Tongue (tissue), 2 donors: ENCODE data around the gene RNF208. TPM values are rescaled to one million over a fixed set of nuclear protein-coding genes. Genes with fewer than 3 reads are reported as not detected.
A peak's percentile ranks its signal among the peaks of the same experiment; 100 is the strongest.
"Not testable (repeated sequence)": the region's sequence is repeated elsewhere in the genome, so short reads cannot be mapped to it uniquely, and the experiment has no call there.

Source experiments
- DNase-seq: peaks from one replicate; pipeline ENCODE4 v3.0.0-alpha.2; 2015
- total RNA-seq: library from RNA; depleted of rRNA; stranded (reverse); fragments of >200 nt; gene quantifications from one replicate; pipeline ENCODE4 v1.2.3, GENCODE V29; 2014

Gene RNF208
- total RNA-seq, 1 donor from 2014 or later = not detected

DNA sequence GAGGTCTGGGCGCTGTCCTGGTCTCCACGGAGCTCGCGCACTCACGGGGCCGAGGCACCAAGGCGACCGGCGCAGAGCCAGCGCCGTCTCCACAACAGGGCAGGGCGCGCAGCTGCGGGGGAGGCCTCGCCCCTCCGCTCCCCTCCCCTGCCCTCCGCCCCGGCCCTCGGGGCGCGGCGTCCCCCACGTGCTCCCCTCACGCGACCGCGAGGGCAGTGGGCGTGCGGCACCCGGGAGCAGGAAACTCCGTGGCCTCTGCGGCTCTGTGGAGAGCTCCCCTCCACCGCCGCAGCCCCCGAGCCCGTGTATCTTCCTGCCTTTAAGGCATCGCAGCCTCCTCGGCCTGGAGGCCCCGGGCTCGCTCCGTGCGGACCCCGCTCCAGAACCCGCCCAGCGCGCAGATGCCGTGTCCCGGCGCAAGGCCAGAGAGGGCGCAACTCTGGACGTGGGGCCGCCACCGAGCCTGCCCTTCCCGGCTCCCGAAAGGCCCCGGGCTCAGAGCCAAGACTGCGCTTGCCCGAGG, 18.3 kb upstream of the RNF208 start:
- DNase-seq = peak; percentile 90

DNA sequence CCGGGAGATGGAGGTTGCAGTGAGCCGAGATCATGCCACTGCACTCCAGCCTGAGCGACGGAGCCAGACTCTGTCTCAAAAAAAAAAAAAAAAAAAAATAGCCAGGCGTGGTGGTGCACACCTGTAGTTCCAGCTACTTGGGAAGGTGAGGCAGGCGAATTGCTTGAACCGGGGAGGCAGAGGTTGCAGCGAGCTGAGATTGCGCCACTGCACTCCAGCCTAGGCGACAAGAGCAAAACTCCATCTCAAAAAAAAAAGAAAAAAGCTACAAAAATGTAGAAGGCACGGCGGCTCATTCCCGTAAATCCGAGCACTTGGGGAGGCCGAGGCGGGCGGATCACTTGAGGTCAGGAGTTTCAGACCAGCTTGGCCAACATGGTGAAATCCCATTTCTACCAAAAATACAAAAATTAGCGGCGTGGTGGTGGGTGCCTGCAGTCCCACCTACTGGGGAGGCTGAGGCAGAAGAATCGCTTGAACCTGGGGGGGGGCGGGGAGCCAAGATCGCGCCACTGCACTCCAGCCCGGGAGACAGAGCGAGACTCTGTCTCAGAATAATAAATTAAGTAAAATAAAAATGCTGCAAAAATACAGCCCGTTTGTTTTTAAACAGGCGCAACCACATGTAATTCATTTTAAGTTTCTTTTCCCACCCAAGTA, 17.6 kb upstream of the RNF208 start:
- not testable (repeated sequence) for DNase-seq

DNA sequence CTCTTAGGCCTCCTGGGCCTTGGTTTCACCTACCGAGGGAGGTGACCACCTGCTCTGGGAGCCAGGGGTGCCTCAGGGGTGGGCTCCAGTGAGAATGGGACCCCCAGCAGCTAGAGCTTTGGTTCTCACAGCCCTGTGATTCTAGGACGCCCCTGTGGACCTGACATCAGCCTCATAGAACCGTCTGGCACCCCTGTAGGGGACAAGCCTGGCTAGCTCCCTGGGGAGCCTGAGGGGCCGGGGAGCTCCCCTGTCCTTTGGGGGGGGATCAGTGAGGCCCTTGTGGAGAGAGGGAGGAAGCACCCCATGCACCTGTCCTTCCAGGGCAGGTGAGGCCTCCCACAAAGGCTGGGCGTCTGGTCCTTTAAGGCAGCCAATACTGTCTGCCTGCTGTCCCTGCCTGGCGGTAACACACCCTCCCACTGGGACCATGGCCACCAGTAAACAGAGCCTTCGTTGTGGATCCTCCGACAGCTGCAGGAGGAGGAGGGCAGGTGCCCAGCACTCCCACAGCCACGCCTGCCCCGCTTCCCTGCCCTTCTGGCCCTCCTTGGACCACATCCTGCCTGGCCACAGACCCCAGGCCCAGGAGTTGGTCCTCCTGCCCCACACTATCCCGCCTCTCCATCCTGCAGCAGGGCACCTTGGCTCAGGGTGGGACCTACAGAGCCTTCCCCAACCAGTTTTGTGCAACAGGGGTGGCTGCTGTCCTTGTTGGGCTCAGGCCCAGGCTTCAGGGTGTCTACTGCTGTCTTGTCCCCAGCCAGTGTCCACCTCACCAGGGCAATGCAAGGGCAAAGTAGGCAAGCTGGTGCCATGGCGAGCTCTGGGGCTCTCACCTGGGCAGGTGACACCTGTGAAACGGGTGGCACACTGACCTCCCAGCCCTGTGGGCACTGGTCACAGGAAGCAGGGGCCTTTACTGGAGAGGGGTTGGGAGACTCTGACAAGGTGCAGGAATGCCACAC, 16.0 kb upstream of the RNF208 start:
- peak; percentile 84 for DNase-seq

DNA sequence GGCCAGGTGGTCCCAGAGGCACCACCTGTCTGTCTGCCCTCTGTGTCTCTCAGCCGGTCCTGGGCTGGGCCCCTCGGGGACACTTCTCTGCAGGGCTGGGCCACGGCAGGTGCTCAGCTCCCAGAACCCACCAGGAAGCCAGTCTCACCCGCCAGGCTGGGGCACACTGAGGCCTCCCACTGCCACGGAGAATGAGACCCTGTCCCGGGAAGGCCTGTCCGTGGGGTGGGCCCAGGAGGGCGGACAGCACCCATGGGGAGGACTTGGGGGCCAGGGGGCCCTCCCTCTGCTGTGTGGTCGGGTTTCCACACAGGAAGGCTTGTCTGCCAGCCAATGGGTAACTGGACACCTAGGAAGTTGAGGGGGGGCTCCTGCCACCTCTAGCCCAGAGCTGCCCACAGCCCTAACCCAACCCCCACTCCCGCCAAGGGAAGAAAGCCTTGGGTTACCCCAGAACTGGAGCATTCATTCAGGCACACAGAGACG, 14.9 kb upstream of the RNF208 start:
- DNase-seq = no peak

DNA sequence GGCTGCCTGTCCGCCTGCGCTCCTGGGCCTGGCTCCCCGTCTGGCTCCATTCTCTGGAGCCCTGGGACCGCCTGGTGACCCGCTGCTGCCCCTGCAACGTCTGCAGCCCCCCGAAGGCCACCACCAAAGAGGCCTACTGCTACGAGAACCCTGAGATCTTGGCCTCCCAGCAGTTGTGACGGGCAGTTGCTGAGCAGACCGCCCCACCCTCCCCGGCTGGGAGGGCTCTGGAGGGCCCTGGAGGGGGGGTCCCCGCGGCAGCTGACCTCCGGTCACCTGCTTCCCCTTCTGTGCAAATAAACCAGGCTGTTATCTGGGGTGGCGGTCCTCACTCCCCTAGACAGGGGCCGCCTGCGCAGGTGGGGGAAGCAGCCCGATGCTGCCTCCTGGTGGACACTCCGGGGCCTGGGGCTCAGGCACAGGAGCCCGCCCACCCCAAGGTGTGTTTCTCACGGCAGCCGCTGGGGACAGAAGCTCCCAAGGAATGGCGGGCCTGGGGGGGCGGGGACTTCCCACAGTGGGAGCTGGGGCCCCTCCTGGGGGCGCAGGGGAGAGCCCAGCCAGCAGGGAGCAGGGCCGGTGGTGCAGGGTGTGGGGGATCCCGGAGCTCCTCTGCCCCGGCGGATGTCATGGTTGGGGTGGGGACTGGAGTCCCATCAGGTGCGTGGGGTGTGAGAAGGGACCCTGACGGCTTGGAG, 14.3 kb upstream of the RNF208 start:
- DNase-seq = peak; percentile 93

DNA sequence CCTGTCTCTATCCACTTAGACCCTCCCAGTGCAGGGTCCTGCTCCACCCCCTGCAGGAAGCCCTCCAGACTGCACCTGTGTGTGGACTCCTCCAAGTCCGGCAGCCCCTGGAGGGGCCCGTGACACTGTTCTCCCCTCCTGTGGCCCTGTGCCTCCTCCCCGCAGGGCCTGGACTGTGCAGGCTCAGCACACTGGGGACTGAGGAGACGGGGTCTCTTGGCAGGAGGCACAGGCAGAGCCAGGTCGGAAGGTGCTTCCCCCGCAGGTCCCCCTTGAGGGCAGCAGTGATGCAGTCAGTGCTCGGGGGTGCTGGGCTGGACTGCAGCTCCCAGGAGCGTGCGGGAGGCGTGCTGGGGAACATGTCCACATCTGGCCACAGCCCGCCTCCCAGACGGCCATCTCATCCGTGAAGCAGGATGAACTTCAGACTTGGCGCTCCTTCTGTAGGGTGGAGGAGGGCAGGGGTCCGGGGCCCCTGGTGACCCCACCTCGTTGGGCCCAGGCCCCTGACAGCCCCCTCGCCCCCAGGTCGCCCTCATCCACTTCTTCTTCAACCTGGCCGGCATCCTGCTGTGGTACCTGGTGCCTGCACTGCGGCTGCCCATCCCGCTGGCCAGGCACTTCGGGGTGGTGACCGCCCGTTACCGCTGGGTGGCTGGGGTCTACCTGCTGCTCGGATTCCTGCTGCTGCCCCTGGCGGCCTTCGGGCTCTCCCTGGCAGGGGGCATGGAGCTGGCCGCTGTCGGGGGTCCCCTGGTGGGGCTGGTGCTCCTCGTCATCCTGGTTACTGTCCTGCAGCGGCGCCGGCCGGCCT, 13.6 kb upstream of the RNF208 start:
- DNase-seq = no peak

DNA sequence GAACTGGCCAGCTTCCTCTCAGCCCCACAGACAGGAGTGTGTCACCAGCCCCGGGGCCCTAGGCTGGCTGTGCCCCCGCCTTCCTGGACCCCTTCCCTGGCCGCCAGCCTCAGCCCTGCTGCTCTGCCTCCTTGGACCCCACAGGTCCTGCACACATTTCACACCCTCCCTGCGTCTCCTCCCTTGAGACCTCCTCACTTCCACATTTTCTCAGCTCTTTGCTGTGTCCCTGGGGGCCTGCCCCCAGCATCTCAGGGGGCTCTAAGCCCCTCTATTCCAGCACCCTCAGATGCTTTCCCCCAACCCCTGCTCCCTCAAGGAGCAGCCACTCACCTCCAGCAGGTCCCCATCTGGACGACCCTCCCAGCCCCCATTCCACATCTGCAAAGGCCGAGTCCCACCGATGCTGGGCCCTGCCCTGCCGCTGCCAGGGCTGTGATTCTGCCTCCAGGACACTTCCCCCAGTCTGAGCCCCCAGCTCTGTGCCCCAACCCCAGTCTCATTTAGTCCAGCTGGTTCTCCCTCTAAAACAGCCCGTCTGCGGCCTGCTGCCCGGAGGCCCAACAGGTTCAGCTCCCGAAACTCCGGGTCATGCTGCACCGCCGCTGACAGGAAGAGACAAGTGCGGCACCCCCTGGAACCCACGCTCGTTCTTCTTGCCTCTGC, 12.9 kb upstream of the RNF208 start:
- DNase-seq = no peak

DNA sequence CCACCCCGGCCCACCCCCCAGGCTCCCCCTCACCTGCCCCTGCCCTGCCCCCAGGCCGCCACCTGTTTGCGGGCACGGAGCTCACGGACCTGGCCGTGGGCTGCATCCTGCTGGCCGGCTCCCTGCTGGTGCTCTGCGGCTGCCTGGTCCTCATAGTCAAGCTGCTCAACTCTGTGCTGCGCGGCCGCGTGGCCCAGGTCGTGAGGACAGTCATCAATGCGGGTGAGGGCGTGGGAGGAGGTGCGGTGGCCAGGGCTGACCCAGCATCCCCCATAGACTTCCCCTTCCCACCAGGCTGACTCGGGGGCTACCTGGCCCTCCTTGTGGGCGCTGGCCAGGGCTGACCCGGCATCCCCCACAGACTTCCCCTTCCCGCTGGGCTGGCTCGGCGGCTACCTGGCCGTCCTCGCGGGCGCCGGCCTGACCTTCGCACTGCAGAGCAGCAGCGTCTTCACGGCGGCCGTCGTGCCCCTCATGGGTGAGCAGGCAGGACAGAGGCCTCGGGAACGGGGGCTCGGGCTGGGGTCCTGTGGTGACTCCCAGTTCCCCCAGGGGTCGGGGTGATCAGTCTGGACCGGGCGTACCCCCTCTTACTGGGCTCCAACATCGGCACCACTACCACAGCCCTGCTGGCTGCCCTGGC, 12.1 kb upstream of the RNF208 start:
- no peak for DNase-seq

DNA sequence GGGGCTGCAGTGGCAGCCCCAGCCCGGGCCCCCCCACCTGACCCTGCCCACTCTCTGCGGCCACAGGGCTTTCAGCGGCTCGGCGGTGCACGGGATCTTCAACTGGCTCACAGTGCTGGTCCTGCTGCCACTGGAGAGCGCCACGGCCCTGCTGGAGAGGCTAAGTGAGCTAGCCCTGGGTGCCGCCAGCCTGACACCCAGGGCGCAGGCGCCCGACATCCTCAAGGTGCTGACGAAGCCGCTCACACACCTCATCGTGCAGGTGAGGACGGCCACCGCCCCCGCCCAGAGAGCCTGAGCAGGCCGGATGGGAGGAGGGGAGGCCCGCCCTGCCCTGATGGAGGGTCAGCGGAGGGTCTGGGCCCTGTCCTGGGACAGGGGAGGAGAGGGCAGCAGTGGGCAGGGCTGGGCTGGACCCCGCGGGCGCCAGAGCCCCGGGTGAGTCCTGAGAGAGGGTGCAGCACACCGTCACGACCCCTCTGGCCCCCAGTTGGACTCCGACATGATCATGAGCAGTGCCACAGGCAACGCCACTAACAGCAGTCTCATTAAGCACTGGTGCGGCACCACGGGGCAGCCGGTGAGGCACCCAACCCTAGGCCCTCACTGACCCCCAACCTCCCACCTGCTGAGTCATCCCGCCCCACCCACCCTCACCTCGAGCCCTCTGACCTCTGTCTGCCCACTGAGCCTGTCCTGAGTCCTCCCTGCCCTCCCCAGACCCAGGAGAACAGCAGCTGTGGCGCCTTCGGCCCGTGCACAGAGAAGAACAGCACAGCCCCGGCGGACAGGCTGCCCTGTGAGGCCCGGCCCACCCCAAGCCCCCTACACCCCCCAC, 11.3 kb upstream of the RNF208 start:
- DNase-seq = no peak

DNA sequence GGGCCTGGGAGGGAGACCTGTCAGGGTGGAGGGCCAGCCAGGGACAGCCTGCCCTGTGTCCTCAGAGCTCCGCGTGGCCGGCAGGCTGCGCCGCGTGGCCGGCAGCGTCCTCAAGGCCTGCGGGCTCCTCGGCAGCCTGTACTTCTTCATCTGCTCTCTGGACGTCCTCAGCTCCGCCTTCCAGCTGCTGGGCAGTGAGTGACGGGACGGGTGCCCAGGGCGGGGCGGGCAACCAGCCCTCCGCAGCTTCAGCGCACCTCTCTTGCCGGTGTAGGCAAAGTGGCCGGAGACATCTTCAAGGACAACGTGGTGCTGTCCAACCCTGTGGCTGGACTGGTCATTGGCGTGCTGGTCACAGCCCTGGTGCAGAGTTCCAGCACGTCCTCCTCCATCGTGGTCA, 10.5 kb upstream of the RNF208 start:
- DNase-seq = no peak

DNA sequence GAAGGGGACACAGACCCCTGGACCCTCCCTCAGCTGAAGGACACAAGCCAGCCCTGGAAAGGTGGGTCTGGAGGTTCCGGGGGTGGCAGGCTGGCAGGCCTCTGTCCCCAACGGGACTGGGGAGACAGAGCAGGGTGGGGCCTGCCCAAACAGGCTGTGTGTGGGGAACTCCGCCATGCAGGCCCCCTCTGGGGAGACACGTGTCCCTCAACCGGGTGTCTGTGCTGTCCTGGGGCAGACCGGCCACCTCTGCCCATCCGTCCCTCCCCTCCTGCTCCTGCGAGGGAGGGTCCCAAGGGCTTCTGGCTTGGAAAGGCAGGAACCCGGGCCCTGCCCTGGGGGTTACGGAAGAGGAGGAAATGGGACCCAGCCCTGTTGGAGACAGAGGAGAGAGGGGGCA, 10.1 kb upstream of the RNF208 start:
- DNase-seq = no peak

DNA sequence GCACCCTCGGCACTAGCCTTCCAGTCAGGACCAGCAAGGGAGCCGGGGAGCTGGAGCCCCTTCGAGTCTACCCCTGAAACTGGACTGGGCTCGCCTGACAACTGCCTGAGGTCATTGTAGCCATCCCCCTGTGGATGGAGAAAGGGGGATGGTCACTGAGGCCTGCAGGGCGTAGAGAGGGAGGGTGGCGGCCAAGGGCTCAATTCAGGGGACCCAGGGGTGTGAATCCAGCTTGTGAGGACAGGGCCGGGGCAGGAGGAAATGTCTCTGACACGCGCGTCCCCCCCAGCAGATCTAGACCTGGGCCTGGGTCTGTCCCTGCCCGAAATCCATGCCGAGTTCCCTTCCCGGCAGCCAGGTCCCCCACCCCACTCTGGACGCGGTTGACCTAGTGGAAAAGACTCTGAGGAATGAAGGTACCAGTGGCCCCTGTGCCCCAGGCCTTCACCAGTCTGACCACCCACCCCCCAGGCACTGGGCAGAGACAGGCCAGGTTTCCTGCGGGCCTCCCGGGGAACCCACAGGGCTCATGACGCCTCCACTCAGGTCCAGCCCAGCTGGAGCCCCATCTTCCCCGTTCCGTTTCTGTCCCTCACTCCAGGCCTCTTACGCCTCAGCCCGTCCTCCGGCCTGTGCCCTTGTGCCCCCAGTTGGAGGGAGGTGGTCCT, 9.5 kb upstream of the RNF208 start:
- DNase-seq = no peak

DNA sequence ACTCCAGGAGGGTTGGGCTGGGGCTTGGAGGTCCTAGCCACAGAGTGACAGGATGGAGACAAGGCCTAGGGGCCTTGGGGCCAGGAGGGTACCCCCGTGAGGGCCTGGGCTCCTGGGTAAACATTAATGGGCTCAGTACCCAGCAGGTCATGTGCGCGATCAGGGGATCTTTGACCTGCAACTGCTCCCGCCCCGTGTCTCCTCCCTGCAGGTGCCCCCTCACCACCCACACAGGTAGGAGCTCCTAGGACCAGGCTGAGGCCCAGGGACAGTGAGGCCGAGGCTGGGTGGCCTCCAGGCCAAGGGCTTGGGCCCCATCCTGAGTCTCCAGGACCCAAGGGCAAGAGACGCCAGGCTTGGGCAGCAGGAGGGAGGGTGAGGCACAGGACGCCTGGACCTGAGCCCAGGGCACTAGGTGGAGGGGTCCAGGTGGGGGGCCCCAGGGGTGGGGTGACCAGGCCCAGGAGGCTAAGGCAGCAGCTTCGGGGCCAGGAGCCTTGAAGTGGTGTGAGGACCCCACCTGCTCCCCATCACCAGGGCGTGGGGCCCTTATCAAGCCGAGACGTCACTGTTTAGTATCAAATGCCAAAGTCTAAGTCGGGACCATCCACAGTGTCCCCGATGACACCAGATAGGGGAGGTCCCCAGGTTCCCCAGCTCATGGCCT, 8.8 kb upstream of the RNF208 start, which contains the start of gene SLC34A3:
SLC34A3 (plus strand) TSS at position 197 of the 667 bp plus-strand sequence. CDS start 802 bp downstream, outside the sequence.
- no peak for DNase-seq

DNA sequence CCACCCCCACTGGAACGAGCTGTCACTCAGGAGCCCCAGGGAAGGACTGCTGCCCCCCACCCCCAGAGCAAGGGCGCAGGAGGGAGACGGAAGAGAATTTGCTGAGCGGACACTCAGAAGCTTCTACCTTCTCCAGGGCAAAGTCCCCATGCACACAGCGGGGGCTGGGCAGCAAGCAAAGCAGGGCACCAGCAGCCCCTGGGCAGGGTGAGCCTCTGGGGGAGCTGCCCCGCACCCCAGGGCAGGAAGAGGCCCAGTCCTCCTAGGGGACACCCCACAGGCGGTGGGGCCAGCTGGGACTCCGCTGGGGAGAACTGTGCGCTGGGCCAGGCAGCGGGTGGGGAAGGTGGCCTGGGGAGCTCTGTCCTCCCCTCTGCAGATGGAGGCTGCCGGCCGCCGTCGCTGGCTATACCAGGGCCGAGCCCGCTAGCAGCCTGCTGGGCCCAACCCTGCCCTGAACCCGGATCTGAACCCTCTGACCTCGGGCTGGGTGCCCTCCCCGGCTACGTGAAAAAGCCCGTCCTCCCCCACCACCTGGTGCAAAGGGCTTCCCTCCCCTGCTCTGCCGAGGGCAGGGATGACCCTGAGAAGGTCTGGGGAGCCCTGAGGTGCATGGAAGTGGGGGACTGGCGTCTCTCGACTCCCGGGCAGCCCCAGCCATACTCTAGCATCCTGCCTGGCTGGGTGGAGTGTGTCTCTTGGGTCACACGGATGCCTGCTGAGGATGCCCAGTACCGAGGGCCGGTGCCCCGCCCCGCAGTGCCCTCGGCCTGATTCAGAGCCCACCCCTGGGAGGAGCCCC, 8.1 kb upstream of the RNF208 start:
- no peak for DNase-seq

DNA sequence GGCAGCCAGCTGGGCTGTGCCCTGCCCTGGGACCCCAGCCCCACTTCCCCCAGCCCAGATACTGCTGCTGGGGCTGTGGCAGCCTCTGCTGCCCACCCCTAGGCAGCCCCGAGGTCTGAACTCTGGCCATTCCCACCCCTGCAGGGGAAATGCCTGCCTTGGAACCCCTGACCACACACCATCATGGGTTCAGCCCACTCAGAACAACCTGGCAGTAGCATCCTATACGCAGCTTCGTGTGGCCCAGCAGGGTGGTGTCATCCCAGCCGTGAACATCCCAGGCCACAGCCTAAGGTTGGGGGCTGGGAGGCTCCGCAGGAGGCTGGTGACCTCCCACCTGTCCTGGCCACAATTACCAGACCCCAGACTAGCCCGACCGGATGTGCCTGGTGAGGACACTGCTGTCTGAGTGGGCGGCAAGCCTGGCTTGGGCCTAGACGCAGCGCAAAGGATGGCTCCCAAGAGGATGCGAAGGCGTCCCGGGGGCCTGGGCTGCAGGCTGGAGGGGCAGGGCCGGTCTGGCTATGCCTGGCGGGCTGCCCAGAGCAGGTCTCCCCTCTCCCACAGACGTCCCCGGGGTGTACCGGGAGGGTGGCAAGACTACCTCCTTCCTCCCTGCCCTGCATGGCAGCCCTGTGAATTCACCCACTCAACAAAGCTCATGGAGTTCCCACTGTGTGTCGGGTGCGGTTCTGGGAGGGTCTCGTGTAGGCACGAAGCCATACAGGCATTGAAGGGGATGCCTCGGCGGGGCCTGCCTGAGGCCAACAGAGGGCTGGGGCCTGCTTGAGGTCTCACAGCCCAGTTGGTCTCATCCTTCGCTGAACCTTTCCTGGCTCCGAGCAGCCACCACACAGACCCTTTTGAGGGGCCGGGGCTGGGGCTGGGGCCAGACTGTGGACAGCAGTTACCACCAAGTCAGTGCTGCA, 7.2 kb upstream of the RNF208 start:
- no peak for DNase-seq

DNA sequence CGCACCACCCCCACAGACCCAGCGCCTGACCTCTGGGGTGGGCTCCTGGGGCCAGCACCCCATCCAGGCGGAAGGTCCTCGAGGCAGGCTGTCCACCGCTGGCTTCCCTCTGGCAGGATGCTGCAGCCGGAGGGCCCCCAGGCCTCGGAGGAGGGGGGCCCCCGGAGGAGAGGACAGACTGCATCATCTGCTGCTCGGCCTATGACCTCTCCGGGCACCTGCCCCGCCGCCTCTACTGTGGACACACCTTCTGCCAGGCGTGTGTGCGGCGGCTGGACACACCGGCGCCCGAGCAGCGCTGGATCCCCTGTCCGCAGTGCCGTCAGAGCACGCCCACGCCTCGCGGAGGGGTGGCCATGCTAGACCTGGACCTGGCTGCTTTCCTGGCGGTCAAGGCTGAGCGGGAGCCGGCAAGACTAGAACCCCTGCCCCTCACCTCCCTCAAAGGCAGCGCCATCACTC, 6.5 kb upstream of the RNF208 start:
- DNase-seq = no peak
